ENCODE data around the gene TSGA10.
"Not testable (repeated sequence)": the region's sequence is repeated elsewhere in the genome, so short reads cannot be mapped to it uniquely, and the experiment has no call there.

GRCh38 chr2:98988695-98989094 is 166.0 kb downstream of the TSGA10 start:
- TF ChIP-seq, protein P1, sequence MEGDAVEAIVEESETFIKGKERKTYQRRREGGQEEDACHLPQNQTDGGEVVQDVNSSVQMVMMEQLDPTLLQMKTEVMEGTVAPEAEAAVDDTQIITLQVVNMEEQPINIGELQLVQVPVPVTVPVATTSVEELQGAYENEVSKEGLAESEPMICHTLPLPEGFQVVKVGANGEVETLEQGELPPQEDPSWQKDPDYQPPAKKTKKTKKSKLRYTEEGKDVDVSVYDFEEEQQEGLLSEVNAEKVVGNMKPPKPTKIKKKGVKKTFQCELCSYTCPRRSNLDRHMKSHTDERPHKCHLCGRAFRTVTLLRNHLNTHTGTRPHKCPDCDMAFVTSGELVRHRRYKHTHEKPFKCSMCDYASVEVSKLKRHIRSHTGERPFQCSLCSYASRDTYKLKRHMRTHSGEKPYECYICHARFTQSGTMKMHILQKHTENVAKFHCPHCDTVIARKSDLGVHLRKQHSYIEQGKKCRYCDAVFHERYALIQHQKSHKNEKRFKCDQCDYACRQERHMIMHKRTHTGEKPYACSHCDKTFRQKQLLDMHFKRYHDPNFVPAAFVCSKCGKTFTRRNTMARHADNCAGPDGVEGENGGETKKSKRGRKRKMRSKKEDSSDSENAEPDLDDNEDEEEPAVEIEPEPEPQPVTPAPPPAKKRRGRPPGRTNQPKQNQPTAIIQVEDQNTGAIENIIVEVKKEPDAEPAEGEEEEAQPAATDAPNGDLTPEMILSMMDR (IDR thresholded peaks at IDR 0.05): not testable (repeated sequence)
- not testable (repeated sequence) for TF ChIP-seq POLR2A (IDR thresholded peaks at IDR 0.05)

All from body of pancreas (tissue), 4 donors.